ENCODE data around the gene VPS35L. TPM values are rescaled to one million over a fixed set of nuclear protein-coding genes. Genes with fewer than 3 reads are reported as not detected.

The VPS35L gene
- total and polyA plus RNA-seq, 8 donors, result 15.2 to 205 (median 29.7) TPM

- Histone ChIP-seq H3K4me3 (peak overlapping the region; percentile 82 to 100 (median 94)), H3K9me3 (no peaks in the 10 kb centered on the region), H3K4me1 (peaks cover 10 to 49% (median 41%) of the 10 kb centered on the region in 4 donors), H3K36me3 (peaks cover 0 to 28% (median 26%) of the 10 kb centered on the region in 4 donors), H3K27me3 (no peaks in the 10 kb centered on the region), H3K27ac (peak overlapping the region; percentile 73 to 89 (median 88))
- DNase-seq, result no peak
- intact Hi-C loops (cut with DNase I; ENCODE audit: low total_unique reads), result loop anchor here (10.0 kb wide), 1 partner anchor 167 kb away; the partner anchor contains the start of gene GPRC5B
- TF ChIP-seq POLR2AphosphoS5 (IDR thresholded peaks at IDR 0.05) (no peak), POLR2A (IDR thresholded peaks at IDR 0.05) (no peak), EP300 (IDR thresholded peaks at IDR 0.05) (no peak), CTCF (IDR thresholded peaks at IDR 0.05) (no peak)
- WGBS, 5 donors, result 0 to 1% (median 0%) methylated on average over 10 of the region's 10 CpGs
These were observed 161.8 kb downstream of the VPS35L start for GRCh38 chr16:19717314-19717713.

- Histone ChIP-seq H3K4me3 (peak within 1 kb of the TSS; percentile 82 to 100 (median 94)), H3K9me3 (no peaks in the 10 kb centered on the region), H3K27me3 (no peaks in the 10 kb centered on the region), H3K36me3 (peaks cover 0 to 21% (median 20%) of the 10 kb centered on the region in 4 donors), H3K4me1 (peaks cover 10 to 49% (median 41%) of the 10 kb centered on the region in 4 donors), H3K27ac (peak within 1 kb of the TSS; percentile 73 to 89 (median 88))
- intact Hi-C loops (cut with DNase I; ENCODE audit: low total_unique reads), result loop anchor here (10.0 kb wide), 1 partner anchor 167 kb away; the partner anchor contains the start of gene GPRC5B
- WGBS, 5 donors, result 0 to 1% (median 0%) methylated on average over 41 to 88 of the region's 88 CpGs
- TF ChIP-seq POLR2A (IDR thresholded peaks at IDR 0.05) (no peak), EP300 (IDR thresholded peaks at IDR 0.05) (no peak), POLR2AphosphoS5 (IDR thresholded peaks at IDR 0.05) (peak; percentile 66 to 90 (median 71)), CTCF (IDR thresholded peaks at IDR 0.05) (no peak)
- peak; percentile 92 to 97 for DNase-seq
These were observed 162.5 kb downstream of the VPS35L start, which contains the start of the genes IQCK and KNOP1 for GRCh38 chr16:19717741-19718623. Gene IQCK, plus strand, starts transcription at chr16:19718271. Its CDS starts 36 bp downstream, at chr16:19718307. Gene KNOP1, minus strand, starts transcription at chr16:19718227. Its CDS starts 3,192 bp downstream, at chr16:19715035.

- intact Hi-C loops (cut with DNase I; ENCODE audit: low total_unique reads), result loop anchor here (10.0 kb wide), 1 partner anchor 166 kb away; the partner anchor contains the start of gene GPRC5B
- no peaks in the 10 kb centered on the region for H3K9me3 ChIP-seq
- TF ChIP-seq CTCF (IDR thresholded peaks at IDR 0.05), result no peak
- TF ChIP-seq POLR2A (IDR thresholded peaks at IDR 0.05), result no peak
- TF ChIP-seq EP300 (IDR thresholded peaks at IDR 0.05), result no peak
- TF ChIP-seq POLR2AphosphoS5 (IDR thresholded peaks at IDR 0.05), result no peak
- DNase-seq, result no peak
- H3K27me3 ChIP-seq, result no peaks in the 10 kb centered on the region
- H3K4me3 ChIP-seq, result peak overlapping the region; percentile 82 to 100 (median 94)
- H3K27ac ChIP-seq, result peak overlapping the region; percentile 70 to 89 (median 88)
- H3K36me3 ChIP-seq, result peaks cover 0 to 15% (median 14%) of the 10 kb centered on the region in 4 donors
- H3K4me1 ChIP-seq, result peaks cover 10 to 49% (median 41%) of the 10 kb centered on the region in 4 donors
- 0 to 1% (median 1%) methylated on average over 21 of the region's 21 CpGs for WGBS, 5 donors
These were observed 163.1 kb downstream of the VPS35L start for GRCh38 chr16:19718624-19718965.

- no peaks in the 10 kb centered on the region for H3K27me3 ChIP-seq
- TF ChIP-seq POLR2A (IDR thresholded peaks at IDR 0.05), result no peak
- no peaks in the 10 kb centered on the region for H3K36me3 ChIP-seq
- H3K9me3 ChIP-seq, result no peaks in the 10 kb centered on the region
- no peak overlapping the region for H3K27ac ChIP-seq
- H3K4me3 ChIP-seq, result no peak overlapping the region
- 72 to 80% (median 76%) methylated on average over 11 of the region's 11 CpGs for WGBS, 5 donors
- intact Hi-C loops (cut with DNase I; ENCODE audit: low total_unique reads), result no loop called here
- DNase-seq, result no peak
- H3K4me1 ChIP-seq, result peaks cover 0 to 29% (median 22%) of the 10 kb centered on the region in 4 donors
These were observed 166.9 kb downstream of the VPS35L start for GRCh38 chr16:19722269-19722952.

Data from stomach (tissue), 9 donors.